Activated CD4-positive, alpha-beta memory T cell treated with anti-CD3 and anti-CD28 coated beads, Interleukin-2, amount 10 ng/mL, durations not matched to agents 7 days and 5 days (primary cell): Measurements from ENCODE around the gene SYCE3. TPM values are rescaled to one million over a fixed set of nuclear protein-coding genes. Genes with fewer than 3 reads are reported as not detected.

Experiments
- CTCF ChIA-PET: fragments of 350-600 bp; sonication (Branson Sonifier 250); formaldehyde crosslinking; loops from one replicate; lab custom pipeline; 2021; ENCODE audit warnings: antibody characterized with exemption, inconsistent platforms; lab: Charles Lee
- POLR2A ChIA-PET: fragments of 350-600 bp; sonication (Branson Sonifier 250); formaldehyde crosslinking; loops from one replicate; lab custom pipeline; 2021; ENCODE audit warnings: antibody characterized with exemption; lab: Charles Lee
- DNase-seq: peaks from one replicate; pipeline ENCODE4 v3.0.0-alpha.2; 2020
- H3K27ac Mint-ChIP-seq: one replicate; pipeline ENCODE4 v1.8.0; 2021; ENCODE audit warnings: mild to moderate bottlenecking, mixed read lengths
- H3K27me3 Mint-ChIP-seq: one replicate; pipeline ENCODE4 v1.8.0; 2021; ENCODE audit warnings: mixed read lengths
- H3K36me3 Mint-ChIP-seq: one replicate; pipeline ENCODE4 v1.8.0; 2021; ENCODE audit warnings: low read depth, mixed read lengths
- H3K4me1 Mint-ChIP-seq: one replicate; pipeline ENCODE4 v1.8.0; 2021; ENCODE audit warnings: mixed read lengths
- H3K4me3 Mint-ChIP-seq: one replicate; pipeline ENCODE4 v1.8.0; 2021; ENCODE audit warnings: mild to moderate bottlenecking, mixed read lengths
- H3K9me3 Mint-ChIP-seq: one replicate; pipeline ENCODE4 v1.8.0; 2021; ENCODE audit warnings: mixed read lengths
- total RNA-seq, 2 experiments: library from RNA; stranded (reverse); gene quantifications; one replicate each; pipeline ENCODE4 v1.2.3, GENCODE V29; 2021

SYCE3 gene
- total RNA-seq, 2 experiments from 2014 or later: 0.58 to 0.71 TPM

DNA sequence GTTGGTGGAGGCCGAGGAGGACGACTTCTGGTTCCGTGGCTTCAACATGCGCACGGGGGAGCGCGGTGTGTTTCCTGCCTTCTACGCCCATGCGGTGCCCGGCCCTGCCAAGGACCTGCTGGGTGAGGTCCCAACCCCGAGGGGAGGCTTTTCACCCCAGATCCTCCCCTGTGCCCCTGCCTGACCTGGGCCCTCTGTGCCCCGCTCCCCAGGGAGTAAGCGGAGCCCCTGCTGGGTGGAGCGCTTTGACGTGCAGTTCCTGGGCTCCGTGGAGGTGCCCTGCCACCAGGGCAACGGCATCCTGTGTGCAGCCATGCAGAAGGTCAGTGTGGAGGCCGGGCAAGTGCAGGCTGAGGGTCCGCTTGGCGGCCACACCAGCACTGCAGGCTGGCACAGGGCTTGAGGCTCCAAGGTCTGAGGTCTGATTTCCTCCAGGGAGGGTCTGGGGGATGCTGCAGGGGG, 42.9 kb upstream of the SYCE3 start:
- Mint-ChIP-seq H3K4me3 (no peak overlapping the region), H3K27ac (no peak overlapping the region)
- CTCF ChIA-PET: interaction anchor here (1.6 kb wide), 1 partner anchor 14 kb away, joined by 4 read pairs; no protein-coding TSS in a partner anchor

DNA sequence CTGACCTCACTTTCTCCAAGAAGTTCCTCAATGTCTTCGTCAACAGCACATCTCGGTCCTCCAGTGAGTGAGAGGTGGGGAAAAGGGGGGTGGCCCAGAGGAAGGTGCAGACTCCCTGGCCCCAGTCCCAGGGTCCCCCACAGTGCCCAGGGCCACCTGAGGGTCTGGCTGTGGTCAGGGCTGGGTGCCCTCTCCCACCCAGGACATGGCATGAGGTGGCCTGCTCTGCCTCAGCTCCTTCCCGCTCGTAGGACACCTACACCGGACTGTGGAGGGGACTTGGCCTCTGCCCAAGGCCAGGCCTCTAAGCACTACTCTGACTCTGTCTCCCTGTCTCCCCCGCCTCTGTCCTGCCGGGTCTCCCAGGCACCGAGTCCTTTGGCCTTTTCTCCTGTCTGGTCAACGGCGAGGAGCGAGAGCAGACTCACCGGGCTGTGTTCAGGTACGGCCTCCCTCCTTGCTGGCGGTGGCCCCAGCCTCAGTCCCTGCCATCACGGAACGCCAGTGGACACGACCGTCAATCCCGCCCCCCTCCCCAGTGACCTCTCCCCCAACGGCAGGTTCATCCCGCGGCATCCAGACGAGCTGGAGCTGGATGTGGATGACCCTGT, 42.4 kb upstream of the SYCE3 start:
- CTCF ChIA-PET: no interaction called here
- H3K4me1 Mint-ChIP-seq: peaks cover 6% of the 10 kb centered on the region
- peaks cover 40% of the 10 kb centered on the region for H3K27me3 Mint-ChIP-seq

More for the DNA sequence above, 42.9 kb upstream of the SYCE3 start:
- POLR2A ChIA-PET: no interaction called here
- peaks cover 6% of the 10 kb centered on the region for H3K4me1 Mint-ChIP-seq
- DNase-seq: no peak
- peaks cover 44% of the 10 kb centered on the region for H3K27me3 Mint-ChIP-seq
- no peaks in the 10 kb centered on the region for H3K9me3 Mint-ChIP-seq
- no peaks in the 10 kb centered on the region for H3K36me3 Mint-ChIP-seq

DNA sequence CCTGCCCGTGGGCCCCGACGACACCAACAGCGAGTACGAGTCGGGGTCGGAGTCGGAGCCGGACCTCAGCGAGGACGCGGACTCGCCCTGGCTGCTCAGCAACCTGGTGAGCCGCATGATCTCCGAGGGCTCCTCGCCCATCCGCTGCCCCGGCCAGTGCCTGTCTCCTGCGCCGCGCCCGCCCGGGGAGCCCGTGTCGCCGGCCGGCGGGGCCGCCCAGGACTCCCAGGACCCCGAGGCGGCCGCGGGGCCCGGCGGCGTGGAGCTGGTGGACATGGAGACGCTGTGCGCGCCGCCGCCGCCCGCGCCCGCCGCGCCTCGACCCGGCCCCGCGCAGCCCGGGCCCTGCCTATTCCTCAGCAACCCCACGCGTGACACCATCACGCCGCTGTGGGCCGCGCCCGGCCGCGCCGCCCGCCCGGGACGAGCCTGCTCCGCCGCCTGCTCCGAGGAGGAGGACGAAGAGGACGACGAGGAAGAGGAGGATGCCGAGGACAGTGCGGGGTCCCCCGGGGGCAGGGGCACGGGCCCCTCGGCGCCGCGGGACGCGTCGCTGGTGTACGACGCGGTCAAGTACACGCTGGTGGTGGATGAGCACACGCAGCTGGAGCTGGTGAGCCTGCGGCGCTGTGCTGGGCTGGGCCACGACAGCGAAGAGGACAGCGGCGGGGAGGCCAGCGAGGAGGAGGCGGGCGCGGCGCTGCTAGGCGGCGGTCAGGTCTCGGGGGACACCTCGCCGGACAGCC, 41.7 kb upstream of the SYCE3 start:
- peaks cover 11% of the 10 kb centered on the region for H3K4me1 Mint-ChIP-seq
- H3K27ac Mint-ChIP-seq: no peak overlapping the region
- no peaks in the 10 kb centered on the region for H3K9me3 Mint-ChIP-seq
- no peak overlapping the region for H3K4me3 Mint-ChIP-seq
- POLR2A ChIA-PET: no interaction called here
- H3K36me3 Mint-ChIP-seq: no peaks in the 10 kb centered on the region
- CTCF ChIA-PET: no interaction called here
- H3K27me3 Mint-ChIP-seq: peaks cover 43% of the 10 kb centered on the region
- DNase-seq: no peak

More for the DNA sequence above, 42.4 kb upstream of the SYCE3 start:
- Mint-ChIP-seq H3K36me3 (no peaks in the 10 kb centered on the region), H3K9me3 (no peaks in the 10 kb centered on the region), H3K27ac (no peak overlapping the region), H3K4me3 (no peak overlapping the region)
- no peak for DNase-seq
- POLR2A ChIA-PET: no interaction called here

GRCh38 chr22:50603511-50604255, 41.0 kb upstream of the SYCE3 start:
- Mint-ChIP-seq H3K36me3 (no peaks in the 10 kb centered on the region), H3K9me3 (no peaks in the 10 kb centered on the region), H3K4me1 (peaks cover 11% of the 10 kb centered on the region), H3K27me3 (peaks cover 42% of the 10 kb centered on the region), H3K4me3 (no peak overlapping the region), H3K27ac (no peak overlapping the region)
- ChIA-PET CTCF (no interaction called here), POLR2A (interaction anchor here (1.3 kb wide), 1 partner anchor 21 kb away, joined by 3 read pairs; the partner anchor contains the start of gene CHKB)
- DNase-seq: no peak

DNA sequence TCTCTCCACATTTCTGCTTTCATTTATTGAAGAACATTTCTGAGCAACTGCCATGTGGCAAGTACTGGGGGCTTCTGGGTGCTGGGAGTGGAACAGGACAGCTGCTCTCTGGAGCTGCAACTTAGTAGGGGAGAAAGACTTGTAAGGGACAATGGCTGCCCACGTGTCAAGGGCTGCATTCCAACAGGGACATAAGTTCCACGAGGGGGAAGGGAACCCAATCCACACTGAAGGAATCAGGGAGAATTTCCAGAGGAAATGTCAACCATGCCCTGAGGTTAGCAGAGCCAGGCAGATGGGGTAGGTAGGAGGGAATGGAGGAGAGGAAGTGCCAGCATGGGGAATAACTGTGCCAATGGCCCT, 39.6 kb upstream of the SYCE3 start:
- no peak overlapping the region for H3K4me3 Mint-ChIP-seq
- H3K27ac Mint-ChIP-seq: no peak overlapping the region
- CTCF ChIA-PET: interaction anchor here (1.3 kb wide), 1 partner anchor 18 kb away, joined by 4 read pairs; no protein-coding TSS in a partner anchor

GRCh38 chr22:50601669-50602337, 39.1 kb upstream of the SYCE3 start:
- peak overlapping the region; percentile 58 for H3K4me3 Mint-ChIP-seq
- no peak for DNase-seq
- ChIA-PET POLR2A (interaction anchor here (1.0 to 1.5 kb wide), 3 partner anchors 19 to 76 kb away, joined by 3 to 7 read pairs (median 4); partner anchors contain the start of gene SCO2), CTCF (interaction anchor here (1.3 kb wide), 1 partner anchor 18 kb away, joined by 4 read pairs; no protein-coding TSS in a partner anchor)
- H3K27me3 Mint-ChIP-seq: peaks cover 42% of the 10 kb centered on the region
- no peak overlapping the region for H3K27ac Mint-ChIP-seq
- H3K4me1 Mint-ChIP-seq: peaks cover 11% of the 10 kb centered on the region
- H3K9me3 Mint-ChIP-seq: no peaks in the 10 kb centered on the region
- no peaks in the 10 kb centered on the region for H3K36me3 Mint-ChIP-seq

More for the DNA sequence above, 39.6 kb upstream of the SYCE3 start:
- POLR2A ChIA-PET: interaction anchor here (1.0 to 1.5 kb wide), 3 partner anchors 18 to 77 kb away, joined by 3 to 7 read pairs (median 4); partner anchors contain the start of gene SCO2
- Mint-ChIP-seq H3K36me3 (no peaks in the 10 kb centered on the region), H3K4me1 (peaks cover 11% of the 10 kb centered on the region), H3K9me3 (no peaks in the 10 kb centered on the region), H3K27me3 (peaks cover 43% of the 10 kb centered on the region)
- DNase-seq: no peak

GRCh38 chr22:50600967-50601668, 38.4 kb upstream of the SYCE3 start:
- H3K27ac Mint-ChIP-seq: no peak overlapping the region
- peak overlapping the region; percentile 58 for H3K4me3 Mint-ChIP-seq
- H3K4me1 Mint-ChIP-seq: peaks cover 11% of the 10 kb centered on the region
- ChIA-PET POLR2A (interaction anchor here (1.3 to 1.5 kb wide), 2 partner anchors 62 to 75 kb away, joined by 3 to 4 read pairs; partner anchors contain the start of gene SCO2), CTCF (interaction anchor here (1.3 kb wide), 1 partner anchor 19 kb away, joined by 4 read pairs; no protein-coding TSS in a partner anchor)
- H3K36me3 Mint-ChIP-seq: no peaks in the 10 kb centered on the region
- H3K27me3 Mint-ChIP-seq: peaks cover 39% of the 10 kb centered on the region
- no peak for DNase-seq
- no peaks in the 10 kb centered on the region for H3K9me3 Mint-ChIP-seq

DNA sequence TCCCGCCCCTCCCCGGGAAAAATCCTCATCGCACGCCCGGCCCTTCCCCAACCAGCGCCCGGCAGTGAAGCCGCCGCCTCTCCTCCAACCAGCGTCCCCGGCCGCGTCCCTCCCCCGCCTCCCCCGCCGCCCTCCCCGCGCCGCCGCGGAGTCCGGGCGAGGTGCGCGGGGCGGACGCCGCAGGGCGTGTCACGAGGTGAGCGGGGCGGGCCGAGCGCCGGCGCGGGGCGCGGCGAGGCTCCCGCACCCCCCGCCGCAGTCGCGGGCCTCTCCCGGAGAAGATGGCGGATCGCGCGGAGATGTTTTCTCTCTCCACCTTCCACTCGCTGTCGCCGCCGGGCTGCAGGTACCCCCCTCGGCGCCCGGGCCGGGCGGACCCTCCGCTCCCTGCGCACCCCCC, 37.8 kb upstream of the SYCE3 start, which contains the start of gene MAPK8IP2:
TSS of gene MAPK8IP2 (plus strand) at position 256 of the 400 bp plus-strand sequence. CDS start at position 282, 26 bp downstream.
- Mint-ChIP-seq H3K36me3 (no peaks in the 10 kb centered on the region), H3K4me3 (peak within 1 kb of the TSS; percentile 58), H3K27me3 (peaks cover 38% of the 10 kb centered on the region), H3K9me3 (no peaks in the 10 kb centered on the region), H3K27ac (no peak within 1 kb of the TSS), H3K4me1 (peaks cover 11% of the 10 kb centered on the region)
- CTCF ChIA-PET: no interaction called here
- POLR2A ChIA-PET: interaction anchor here (0.8 to 1.0 kb wide), 2 partner anchors 18 to 75 kb away, joined by 3 to 5 read pairs; partner anchors contain the start of genes CHKB and SCO2
- no peak for DNase-seq

DNA sequence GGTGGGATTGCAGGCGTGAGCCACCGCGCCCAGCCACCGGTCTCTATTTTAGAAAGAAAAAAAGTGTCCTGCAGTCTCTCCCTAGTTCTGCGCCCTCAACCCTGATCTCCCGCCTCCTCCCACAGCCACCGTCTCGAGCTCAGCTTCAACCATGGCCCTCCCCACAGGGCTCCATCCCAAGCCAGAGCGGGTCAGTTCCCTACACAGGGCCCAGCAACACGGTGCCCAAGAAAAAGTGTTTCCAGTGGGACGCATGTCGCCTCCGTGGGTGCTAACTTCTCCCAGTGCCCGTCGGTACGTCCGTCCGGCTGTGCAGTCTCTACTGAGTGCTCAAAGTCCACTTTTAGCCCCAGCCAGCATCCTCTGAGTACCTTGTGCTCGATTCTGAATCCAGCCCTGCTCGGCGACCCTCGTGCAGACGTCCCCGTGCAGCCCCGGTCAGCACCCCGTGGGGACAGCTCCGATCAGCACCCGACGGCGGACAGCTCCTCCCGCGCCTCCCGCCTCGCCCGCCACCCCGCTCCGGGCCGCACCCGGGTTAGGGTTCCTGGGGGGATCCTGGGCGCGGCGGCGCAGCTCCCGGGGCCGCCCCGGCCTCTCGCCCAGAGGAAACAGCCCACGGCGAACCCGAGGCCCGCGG, 37.2 kb upstream of the SYCE3 start:
- Mint-ChIP-seq H3K27me3 (peaks cover 35% of the 10 kb centered on the region), H3K4me1 (peaks cover 11% of the 10 kb centered on the region), H3K4me3 (peak overlapping the region; percentile 48), H3K27ac (no peak overlapping the region), H3K9me3 (no peaks in the 10 kb centered on the region), H3K36me3 (no peaks in the 10 kb centered on the region)
- CTCF ChIA-PET: no interaction called here
- peak; percentile 70 for DNase-seq
- POLR2A ChIA-PET: interaction anchor here (0.7 to 1.0 kb wide), 3 partner anchors 17 to 74 kb away, joined by 3 to 6 read pairs (median 5); partner anchors contain the start of genes CHKB and SCO2

DNA sequence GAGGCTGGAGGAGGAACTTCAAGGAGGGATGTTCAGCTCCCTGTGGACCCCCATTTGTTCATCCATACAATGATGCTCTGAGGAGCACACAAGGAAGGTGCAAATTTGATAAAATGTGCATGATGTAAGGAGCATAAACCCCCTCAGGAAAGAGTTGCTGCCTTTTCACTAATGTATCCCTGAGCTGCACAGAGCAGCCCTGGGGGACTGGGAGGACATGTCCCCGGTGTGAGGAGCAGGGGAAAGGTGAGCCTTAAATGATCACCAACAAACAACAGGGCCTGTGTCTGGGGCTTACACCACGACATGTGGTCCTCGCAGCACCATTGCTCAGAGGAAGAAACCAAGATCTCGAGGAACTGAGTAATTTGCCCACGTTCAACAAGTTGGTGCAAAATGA, 34.4 kb upstream of the SYCE3 start:
- H3K27ac Mint-ChIP-seq: no peak overlapping the region
- no peaks in the 10 kb centered on the region for H3K36me3 Mint-ChIP-seq
- no peaks in the 10 kb centered on the region for H3K9me3 Mint-ChIP-seq
- ChIA-PET POLR2A (no interaction called here), CTCF (interaction anchor here (0.6 kb wide), 1 partner anchor 139 kb away, joined by 3 read pairs; no protein-coding TSS in a partner anchor)
- H3K4me1 Mint-ChIP-seq: peaks cover 9% of the 10 kb centered on the region
- no peak for DNase-seq
- H3K27me3 Mint-ChIP-seq: peaks cover 22% of the 10 kb centered on the region
- H3K4me3 Mint-ChIP-seq: no peak overlapping the region

- Mint-ChIP-seq H3K27ac (no peak overlapping the region), H3K4me1 (peaks cover 5% of the 10 kb centered on the region), H3K27me3 (peaks cover 14% of the 10 kb centered on the region), H3K36me3 (no peaks in the 10 kb centered on the region), H3K4me3 (no peak overlapping the region), H3K9me3 (no peaks in the 10 kb centered on the region)
- no peak for DNase-seq
- ChIA-PET CTCF (interaction anchor here (0.6 kb wide), 1 partner anchor 11 kb away, joined by 3 read pairs; no protein-coding TSS in a partner anchor), POLR2A (interaction anchor here (0.9 kb wide), 1 partner anchor 39 kb away, joined by 3 read pairs; no protein-coding TSS in a partner anchor)
These were observed 32.5 kb upstream of the SYCE3 start for GRCh38 chr22:50595189-50595588.
